GM12878 (cell line): ENCODE results near the gene SYTL1. TPM values are rescaled to one million over a fixed set of nuclear protein-coding genes. Genes with fewer than 3 reads are reported as not detected.

Experiments used
- ATAC-seq: fragments of 200-7000 bp; cut with Tn5 transposase; 3 replicates; pipeline ENCODE4 v1.9.1; 2020; ENCODE audit warnings: mild to moderate bottlenecking, moderate library complexity
- BruUV-seq: library from RNA; stranded (reverse); fragments of 400-500 nt; replicated peaks from 2 replicates; lab custom pipeline; 2021; lab: Mats Ljungman, UMichigan
- CTCF ChIA-PET: fragments of 300-600 bp; sonication (Branson Sonifier 250); formaldehyde crosslinking; extraction: SDS; loops from one replicate; lab custom pipeline; 2021; ENCODE audit warnings: inconsistent platforms; lab: Yijun Ruan, JAX
- POLR2A ChIA-PET: fragments of 350-600 bp; formaldehyde crosslinking; extraction: SDS; loops from one replicate; lab custom pipeline; 2021; ENCODE audit warnings: inconsistent platforms; lab: Charles Lee
- RAD21 ChIA-PET: fragments of 300-600 bp; sonication (Branson Sonifier 250); formaldehyde crosslinking; loops from one replicate; lab custom pipeline; 2023; ENCODE audit warnings: antibody characterized with exemption; ENCODE audit not compliant: unreplicated experiment; lab: Charles Lee
- SMC1A ChIA-PET: fragments of 300-600 bp; sonication (Branson Sonifier 250); formaldehyde crosslinking; loops from one replicate; lab custom pipeline; 2023; ENCODE audit not compliant: unreplicated experiment, uncharacterized antibody; lab: Charles Lee
- DNase-seq: peaks from one replicate; pipeline ENCODE4 v3.0.0-alpha.2; 2011; ENCODE audit warnings: low read depth, low spot score
- FAIRE-seq: peaks from 3 replicates; lab custom pipeline; 2011; peaks lifted over from hg19 to GRCh38; lab: Jason Lieb, UNC
- H2AFZ ChIP-seq: 2 replicates; pipeline ENCODE4 v1.6.0; 2011; ENCODE audit warnings: low read depth, low read length, control low read depth; ENCODE audit not compliant: control insufficient read depth
- H3K27ac ChIP-seq: 2 replicates; pipeline ENCODE4 v1.5.1; 2011; ENCODE audit warnings: control low read depth; ENCODE audit not compliant: control insufficient read depth, insufficient read depth
- H3K27me3 ChIP-seq, 2 experiments: replicated peaks in 1 of 2; 2 replicates each; pipeline versions ENCODE4 v1.6.0 to v1.6.1; 2011; ENCODE audit warnings: low read length in 1 of 2; ENCODE audit not compliant: control insufficient read depth in 2 of 2, insufficient read depth in 2 of 2
- H3K36me3 ChIP-seq, 2 experiments: 2 replicates each; pipeline ENCODE4 v1.5.1; 2011; ENCODE audit warnings: low read length in 1 of 2; ENCODE audit not compliant: control insufficient read depth in 2 of 2, insufficient read depth in 2 of 2
- H3K4me1 ChIP-seq: 2 replicates; pipeline ENCODE4 v1.6.1; 2011; ENCODE audit warnings: mild to moderate bottlenecking, low read length, moderate library complexity, mixed read lengths; ENCODE audit not compliant: control insufficient read depth, insufficient read depth
- H3K4me2 ChIP-seq: 2 replicates; pipeline ENCODE4 v1.6.0; 2011; ENCODE audit warnings: control low read depth; ENCODE audit not compliant: control insufficient read depth, insufficient read depth
- H3K4me3 ChIP-seq: fragments of 200-600 bp; sonication (generic); 2 replicates; pipeline ENCODE4 v1.5.1; 2016
- H3K79me2 ChIP-seq: 2 replicates; pipeline ENCODE4 v1.6.0; 2011; ENCODE audit warnings: low read length; ENCODE audit not compliant: control insufficient read depth, insufficient read depth
- H3K9ac ChIP-seq: 2 replicates; pipeline ENCODE4 v1.8.0; 2011; ENCODE audit warnings: low read length, control low read depth, mixed read lengths; ENCODE audit not compliant: control insufficient read depth, insufficient read depth
- H3K9me3 ChIP-seq: replicated peaks from 3 replicates; pipeline ENCODE4 v1.5.1; 2011; ENCODE audit warnings: mild to moderate bottlenecking, low read length; ENCODE audit not compliant: control insufficient read depth, insufficient read depth
- H4K20me1 ChIP-seq: 2 replicates; pipeline ENCODE4 v1.6.0; 2011; ENCODE audit not compliant: control insufficient read depth, insufficient read depth
- CHD2 ChIP-seq: IDR thresholded peaks from 2 replicates; pipeline ENCODE4 v1.6.1; 2011; ENCODE audit warnings: low read depth, low read length, improper control_type of control experiment, borderline replicate concordance
- IKZF1 ChIP-seq: fragments of 450-650 bp; conservative IDR thresholded peaks from 2 replicates; pipeline ENCODE4 v1.6.1; 2017; ENCODE audit warnings: antibody characterized with exemption, mild to moderate bottlenecking
- NFIC ChIP-seq: IDR thresholded peaks from 2 replicates; pipeline ENCODE4 v1.6.1; 2012; ENCODE audit warnings: low read depth, mild to moderate bottlenecking, inconsistent platforms, low read length, moderate library complexity
- POLR2A ChIP-seq: IDR thresholded peaks from 2 replicates; pipeline ENCODE4 v1.6.1; 2011; ENCODE audit warnings: low read depth, mild to moderate bottlenecking, low read length
- RUNX3 ChIP-seq: IDR thresholded peaks from 2 replicates; pipeline ENCODE4 v1.6.1; 2012; ENCODE audit warnings: low read length, inconsistent platforms
- SREBF1 ChIP-seq: IDR thresholded peaks from 2 replicates; pipeline ENCODE4 v1.6.1; 2012; ENCODE audit warnings: mild to moderate bottlenecking, low read length
- SUZ12 ChIP-seq: fragments of 200-600 bp; sonication (generic); IDR thresholded peaks from one replicate; pipeline ENCODE4 v1.6.1; 2018; ENCODE audit warnings: antibody characterized with exemption, mild to moderate bottlenecking; ENCODE audit not compliant: unreplicated experiment
- TCF7 ChIP-seq: IDR thresholded peaks from 2 replicates; pipeline ENCODE4 v1.6.1; 2014; ENCODE audit warnings: antibody characterized with exemption, borderline replicate concordance
- ZNF217 ChIP-seq: fragments of 450-650 bp; IDR thresholded peaks from 2 replicates; pipeline ENCODE4 v1.6.1; 2017; ENCODE audit warnings: antibody characterized with exemption, mild to moderate bottlenecking
- WGBS: methylation state at CpG from one replicate; pipeline ENCODE4 v1.1.6; 2016; ENCODE audit warnings: low lambda C conversion rate; ENCODE audit not compliant: insufficient replicate concordance, insufficient coverage; ENCODE audit errors: missing lambda C conversion rate; 5-methylcytosine and 5-hydroxymethylcytosine counted together
- in situ Hi-C: fragments of 300-500 bp; cut with MboI; formaldehyde crosslinking; loops from 9 replicates; pipeline ENCODE4 v1.14.3; 2018; ENCODE audit warnings: mixed read lengths
- intact Hi-C: fragments of 100-400 bp; cut with micrococcal nuclease; formaldehyde crosslinking; loops from one replicate; pipeline ENCODE4 v1.14.2; 2022; ENCODE audit not compliant: unreplicated experiment
- polyA plus RNA-seq, 11 experiments: library from polyadenylated mRNA; depleted of rRNA in 4 of 11; unstranded in 6 of 11; stranded (reverse) in 5 of 11; fragments of >200 nt; fragmentation: Nextera tagmentation in 4 of 11; fragmentation: Illumina TruSeq in 1 of 11; extraction: Ambion mirVana in 4 of 11; extraction: Trizol in 1 of 11; gene quantifications; 1 replicate in 1 of 11; 2 replicates in 10 of 11; pipeline versions ENCODE4 v1.2.1 to v1.2.3, GENCODE V29; 2011 to 2016; ENCODE audit warnings: inconsistent platforms in 2 of 11, missing spikeins in 2 of 11, low read depth in 1 of 11
- total RNA-seq, 4 experiments: library from RNA; depleted of rRNA in 3 of 4; stranded (reverse); fragments of >200 nt in 3 of 4; fragmentation: Illumina TruSeq in 1 of 4; extraction: Trizol in 1 of 4; gene quantifications; 2 replicates each; pipeline versions ENCODE4 v1.2.1 to v1.2.3, GENCODE V29; 2013 to 2021

SYTL1 gene
- total and polyA plus RNA-seq, 10 of the 15 experiments (the other 5 are each of a cell fraction or from before 2014, with no cell fraction given), result 0.72 to 45.6 (median 14.8) TPM

DNA sequence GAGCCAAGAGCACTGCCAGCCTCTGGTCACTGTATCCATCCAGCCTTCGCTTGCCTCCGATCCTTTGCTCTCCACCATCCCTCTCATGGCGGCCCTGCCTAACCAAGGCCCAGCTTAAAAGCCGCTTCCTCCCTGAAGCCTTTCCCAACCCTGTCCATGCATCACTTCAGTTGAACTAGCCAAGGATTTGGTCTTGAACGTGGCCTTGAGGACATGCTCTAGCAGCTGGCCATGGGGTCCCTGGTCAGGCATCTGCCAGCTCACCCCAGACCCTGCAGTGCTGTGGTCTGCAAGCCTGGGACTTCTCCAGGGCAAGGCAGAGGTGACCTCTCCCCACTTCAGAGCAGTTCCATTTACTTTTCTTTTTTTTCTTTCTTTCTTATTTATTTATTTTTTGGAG lies 5.1 kb upstream of the SYTL1 start:
- 95% methylated on average over 5 of the region's 5 CpGs for WGBS
- Histone ChIP-seq H3K4me1 (peaks cover 12% of the 10 kb centered on the region), H3K36me3 (peaks cover 13 to 23% of the 10 kb centered on the region in 2 experiments), H3K4me2 (no peak overlapping the region), H3K27me3 (no peaks in the 10 kb centered on the region), H3K4me3 (no peak overlapping the region), H2AFZ (no peak overlapping the region), H4K20me1 (no peaks in the 10 kb centered on the region), H3K9ac (no peak overlapping the region), H3K79me2 (no peaks in the 10 kb centered on the region), H3K27ac (no peak overlapping the region), H3K9me3 (no peaks in the 10 kb centered on the region)
- ChIA-PET RAD21 (no interaction called here), POLR2A (interaction anchor here (0.6 kb wide), 2 partner anchors 36 to 53 kb away, joined by 3 to 5 read pairs; no protein-coding TSS in a partner anchor), CTCF (interaction anchor here (0.6 to 1.8 kb wide), 3 partner anchors 10 to 270 kb away, joined by 4 to 6 read pairs (median 4); no protein-coding TSS in a partner anchor), SMC1A (no interaction called here)
- in situ Hi-C loops, result no loop called here
- intact Hi-C loops, result no loop called here
- no TSS peak for BruUV-seq
- FAIRE-seq (no peak), DNase-seq (no peak), ATAC-seq (no peak)
- TF ChIP-seq POLR2A (peak; percentile 30; the same call in 1 of the 2 replicates), TCF7 (no peak)

DNA sequence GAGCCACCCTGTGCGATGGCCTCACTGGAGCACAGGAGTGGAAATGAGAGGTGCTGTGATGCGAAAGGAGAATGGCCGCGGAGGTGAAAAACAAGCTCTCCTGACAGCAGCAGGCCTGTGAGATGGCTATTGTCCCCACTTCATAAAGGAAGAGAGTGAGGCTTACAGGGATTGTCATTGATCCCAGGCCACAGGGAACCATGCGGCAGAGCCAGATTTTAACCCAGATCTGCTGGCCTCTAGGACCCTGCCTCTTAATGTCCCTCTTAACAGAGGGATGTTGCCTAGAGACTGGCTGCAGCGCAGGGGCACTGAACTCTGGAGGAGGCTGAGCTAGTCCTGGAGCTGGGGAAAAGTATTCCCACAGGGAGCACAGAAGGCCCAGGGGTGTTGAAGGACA lies 3.1 kb upstream of the SYTL1 start:
- BruUV-seq, result no TSS peak
- intact Hi-C loops (no loop called here), in situ Hi-C loops (no loop called here)
- no peaks in the 10 kb centered on the region for H4K20me1 ChIP-seq
- SMC1A ChIA-PET, result no interaction called here
- H3K27me3 ChIP-seq, result no peaks in the 10 kb centered on the region
- H3K4me3 ChIP-seq, result no peak overlapping the region
- H3K4me1 ChIP-seq, result peaks cover 32% of the 10 kb centered on the region
- no peaks in the 10 kb centered on the region for H3K9me3 ChIP-seq
- FAIRE-seq, result no peak
- DNase-seq, result no peak
- no peak overlapping the region for H2AFZ ChIP-seq
- H3K4me2 ChIP-seq, result no peak overlapping the region
- CTCF ChIA-PET, result interaction anchor here (0.8 kb wide), 1 partner anchor 49 kb away, joined by 3 read pairs; no protein-coding TSS in a partner anchor
- POLR2A ChIA-PET, result interaction anchor here (1.1 kb wide), 1 partner anchor 16 kb away, joined by 3 read pairs; no protein-coding TSS in a partner anchor
- no peak for ATAC-seq
- H3K9ac ChIP-seq, result no peak overlapping the region
- TF ChIP-seq RUNX3 (no peak), SREBF1 (no peak), SUZ12 (no peak), CHD2 (no peak), NFIC (no peak), IKZF1 (no peak), ZNF217 (no peak)
- no peak overlapping the region for H3K27ac ChIP-seq
- RAD21 ChIA-PET, result interaction anchor here (0.7 kb wide), 3 partner anchors 23 to 505 kb away, joined by 3 to 4 read pairs (median 3); no protein-coding TSS in a partner anchor
- WGBS, result 98% methylated on average over 6 of the region's 6 CpGs
- H3K36me3 ChIP-seq, result peaks cover 4 to 15% of the 10 kb centered on the region in 2 experiments; a peak in 3 of 4 replicates
- peaks cover 5% of the 10 kb centered on the region for H3K79me2 ChIP-seq
